ENCODE results near the gene SINHCAF.
"Not testable (repeated sequence)": the region's sequence is repeated elsewhere in the genome, so short reads cannot be mapped to it uniquely, and the experiment has no call there.

Gene SINHCAF, protein sequence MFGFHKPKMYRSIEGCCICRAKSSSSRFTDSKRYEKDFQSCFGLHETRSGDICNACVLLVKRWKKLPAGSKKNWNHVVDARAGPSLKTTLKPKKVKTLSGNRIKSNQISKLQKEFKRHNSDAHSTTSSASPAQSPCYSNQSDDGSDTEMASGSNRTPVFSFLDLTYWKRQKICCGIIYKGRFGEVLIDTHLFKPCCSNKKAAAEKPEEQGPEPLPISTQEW

DNA sequence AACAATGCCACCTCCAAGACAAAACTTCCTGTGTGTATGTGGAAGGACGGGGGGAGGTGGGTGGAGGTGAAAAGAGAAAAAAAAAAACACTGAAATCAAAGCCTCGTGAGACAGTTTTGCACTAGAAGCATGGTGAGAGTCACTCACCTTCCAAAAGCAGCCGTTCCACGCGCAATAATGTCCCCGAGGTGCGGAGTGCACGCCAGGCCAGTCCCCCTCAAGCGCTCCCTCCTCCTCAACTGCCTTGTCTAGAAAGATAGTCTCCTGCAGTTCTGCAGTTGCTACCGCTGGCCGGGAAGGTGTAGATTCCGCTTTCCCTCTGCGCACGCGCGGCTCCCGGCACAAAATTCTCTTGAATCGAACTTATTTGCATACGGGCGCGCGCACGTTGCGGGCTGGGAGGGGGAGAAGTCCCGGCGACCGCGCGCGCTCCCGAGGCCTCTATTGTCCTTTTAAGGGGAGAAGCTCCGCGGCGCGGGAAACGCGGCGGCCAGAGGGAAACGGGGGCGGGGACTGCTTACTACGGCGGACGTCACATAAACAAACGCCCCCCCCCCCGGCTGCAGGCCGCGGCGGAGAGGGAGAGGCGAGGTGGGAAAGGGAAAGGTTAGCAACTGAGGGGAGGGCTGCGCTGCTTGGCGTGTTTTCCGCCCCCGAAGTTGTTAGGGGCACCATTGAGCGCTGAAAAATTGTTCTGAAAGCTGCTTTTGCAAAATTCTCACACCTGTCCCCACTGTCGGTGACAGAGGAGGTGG is at the start of gene SINHCAF:
SINHCAF (minus strand) TSS at position 274 of the 755 bp plus-strand sequence. CDS start 27,946 bp downstream, outside the sequence.
- peak; percentile 97 for DNase-seq

DNA sequence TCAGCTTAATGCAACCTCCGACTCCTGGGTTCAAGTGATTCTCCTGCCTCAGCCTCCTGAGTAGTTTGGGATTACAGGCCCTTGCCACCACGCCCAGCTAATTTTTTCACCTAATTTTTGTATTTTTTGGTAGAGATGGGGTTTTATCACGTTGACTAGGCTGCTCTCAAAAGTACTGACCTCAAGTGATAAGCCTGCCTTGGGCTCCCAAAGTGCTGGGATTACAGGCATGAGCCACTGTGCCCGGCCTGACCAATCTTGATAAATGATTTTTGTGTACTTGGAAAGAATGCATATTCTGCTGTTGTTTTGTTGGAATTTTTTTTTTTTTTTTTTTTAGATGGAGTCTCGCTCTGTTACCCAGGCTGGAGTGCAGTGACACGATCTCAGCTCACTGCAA is 49.5 kb upstream of the SINHCAF start:
- not testable (repeated sequence) for DNase-seq

DNA sequence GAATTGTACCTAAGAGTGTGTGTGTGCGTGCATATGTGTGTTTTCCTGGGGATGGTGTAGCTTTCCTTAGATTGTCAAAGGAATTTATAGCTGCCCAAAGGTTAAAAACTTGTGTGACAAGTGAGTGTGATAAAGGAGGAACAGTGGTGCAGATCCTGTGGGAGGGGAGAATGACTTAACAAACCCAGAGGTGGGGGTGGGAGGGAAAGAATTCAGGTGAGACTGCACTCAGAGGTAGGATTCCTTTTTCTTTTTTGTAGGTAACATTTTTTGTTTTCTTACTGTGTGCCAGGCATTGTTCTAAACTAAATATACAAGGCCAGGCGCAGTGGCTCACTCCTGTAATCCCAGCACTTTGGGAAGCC is 45.3 kb upstream of the SINHCAF start:
- DNase-seq = no peak

DNA sequence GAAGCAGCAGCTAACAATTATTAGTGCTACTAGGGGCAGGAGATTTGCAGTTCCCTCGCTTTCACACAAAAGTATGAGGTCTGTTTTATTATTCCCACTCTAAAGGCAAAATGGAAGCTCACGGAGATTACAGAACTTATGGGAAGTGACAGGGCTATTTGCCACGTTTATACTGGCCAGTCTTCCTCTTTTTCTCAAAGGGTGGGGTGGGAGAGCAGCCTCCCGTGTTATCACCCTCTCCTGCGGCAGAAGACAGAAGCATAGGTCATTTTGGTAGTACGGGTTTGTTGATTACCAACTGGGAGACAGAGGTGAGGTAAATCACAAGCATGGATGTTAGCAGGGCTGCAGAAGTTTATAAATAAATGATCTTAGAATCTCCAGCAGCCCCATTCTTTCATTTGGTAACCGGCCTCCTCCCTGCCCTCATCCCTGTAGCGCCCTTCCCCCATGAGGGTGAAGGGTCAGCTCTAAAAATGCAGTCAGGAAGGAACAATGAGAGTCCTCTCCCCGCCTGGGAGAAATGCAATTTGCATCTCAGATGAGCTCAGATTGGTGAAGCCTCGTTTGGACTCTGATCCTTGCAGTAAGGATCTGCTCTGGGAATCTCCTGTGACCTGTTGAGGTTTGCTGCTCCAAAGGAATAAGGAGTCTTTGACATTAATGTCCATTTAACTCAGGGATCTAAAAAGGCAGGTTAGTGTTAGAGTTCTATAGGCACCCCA is 44.7 kb upstream of the SINHCAF start:
- no peak for DNase-seq

DNA sequence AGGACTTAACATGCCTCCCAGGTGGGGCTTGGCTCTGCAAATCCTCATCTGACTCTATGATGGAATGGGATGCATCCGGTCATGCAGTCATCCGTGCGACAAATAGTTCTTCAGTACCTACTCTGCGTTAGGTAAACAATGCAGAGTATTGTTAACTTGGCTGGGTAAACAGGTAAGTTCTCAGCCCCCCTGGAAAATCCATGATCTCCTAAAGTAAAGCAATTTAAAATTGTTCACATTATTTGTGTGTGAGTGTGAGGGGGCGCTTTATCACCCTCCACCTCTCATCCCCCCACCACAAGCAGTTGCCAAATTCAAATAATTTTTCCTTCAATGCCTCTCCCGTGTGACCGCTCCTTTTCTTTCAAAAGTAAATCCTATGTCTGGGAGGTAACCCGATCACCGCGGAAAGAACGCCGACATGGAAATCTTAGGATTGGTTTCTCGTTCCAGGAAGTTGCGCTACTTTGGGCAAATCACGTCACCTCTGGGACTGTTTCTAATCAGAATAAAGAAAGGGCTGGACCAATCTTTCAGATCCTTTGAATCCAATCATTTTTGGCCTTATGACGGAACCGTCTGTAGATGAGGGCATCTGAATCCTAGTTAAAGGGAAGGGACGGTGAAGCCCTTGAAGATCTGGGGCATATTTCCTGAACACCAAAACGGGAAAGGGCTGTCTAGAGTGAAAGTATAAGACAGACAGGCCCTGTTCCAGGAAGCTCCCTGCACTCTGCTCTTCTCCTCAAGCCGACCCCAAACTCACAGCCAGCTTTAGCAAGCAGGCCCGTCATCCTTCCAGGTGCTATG is 44.0 kb upstream of the SINHCAF start:
- no peak for DNase-seq

DNA sequence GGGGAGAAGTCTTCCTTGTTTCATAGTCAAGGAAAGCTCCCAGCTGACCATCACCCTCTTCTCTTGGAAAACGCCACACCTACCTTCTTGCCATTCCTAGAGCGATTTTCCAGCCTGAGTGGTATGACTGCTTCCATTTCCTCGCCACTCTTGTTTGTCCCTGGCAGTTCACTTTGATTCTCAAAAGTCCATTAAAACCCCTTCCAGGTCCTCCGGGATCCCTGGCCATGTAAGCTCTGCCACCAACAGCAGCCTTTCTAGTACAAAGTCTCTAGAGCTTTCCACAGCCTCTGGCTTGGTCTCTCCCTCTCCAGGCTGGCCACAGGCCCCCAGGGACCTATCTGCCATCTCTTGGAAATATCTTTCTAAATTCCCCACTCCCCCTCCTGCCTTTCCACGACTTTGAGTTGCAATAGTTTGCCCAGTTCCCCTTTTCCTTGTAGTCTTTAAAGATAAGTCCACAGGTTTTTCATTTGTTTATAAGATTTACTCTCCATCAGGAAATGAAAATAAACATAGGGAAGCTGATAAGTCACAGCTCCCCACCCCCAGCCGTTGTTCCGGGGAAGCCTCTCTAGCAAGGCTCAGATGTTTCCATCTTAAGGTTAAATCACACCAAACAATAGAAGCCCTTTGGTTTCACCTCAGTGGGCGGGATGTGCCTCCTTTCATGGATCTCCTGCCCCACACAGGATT is 42.9 kb upstream of the SINHCAF start:
- DNase-seq = no peak

DNA sequence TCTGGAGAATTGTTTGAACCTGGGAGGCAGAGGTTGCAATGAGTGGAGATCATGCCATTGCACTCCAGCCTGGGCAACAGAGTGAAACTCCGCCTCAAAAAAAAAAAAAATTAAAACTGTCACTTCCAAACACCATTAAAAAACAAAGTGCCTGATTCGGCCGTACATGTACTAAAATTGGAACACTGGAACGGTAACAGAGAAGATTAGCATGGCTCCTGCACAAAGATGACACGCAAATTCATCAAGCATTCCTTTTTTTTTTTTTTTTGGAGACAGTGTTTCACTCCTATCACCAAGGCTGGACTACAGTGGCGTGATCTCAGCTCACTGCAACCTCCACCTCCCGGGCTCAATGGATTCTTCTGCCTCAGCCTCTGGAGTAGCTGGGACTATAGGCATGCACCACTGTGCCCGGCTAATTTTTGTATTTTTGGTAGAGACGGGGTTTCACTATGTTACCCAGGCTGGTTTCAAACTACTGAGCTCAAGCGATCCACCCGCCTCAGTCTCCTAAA is 40.2 kb upstream of the SINHCAF start:
- no peak for DNase-seq

DNA sequence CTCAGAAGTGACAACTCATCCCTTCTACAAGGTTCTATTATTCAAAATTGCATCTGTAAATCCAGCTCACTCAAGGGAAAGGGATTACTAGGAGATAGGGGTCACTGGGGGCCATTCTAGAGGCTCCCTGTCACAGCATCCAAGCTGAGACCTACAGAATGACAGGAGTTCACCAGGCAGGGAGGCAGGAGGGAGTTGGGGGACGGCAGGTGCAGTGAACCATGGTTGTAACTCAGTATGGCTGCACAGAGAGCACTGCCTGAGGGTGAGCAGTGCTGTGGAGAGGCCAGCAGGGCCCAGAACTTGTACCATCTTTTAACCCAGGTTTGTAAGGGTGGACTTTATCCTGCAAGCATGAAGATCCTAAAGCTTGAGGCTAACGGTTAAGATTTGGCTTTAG is 37.9 kb upstream of the SINHCAF start:
- DNase-seq = no peak

DNA sequence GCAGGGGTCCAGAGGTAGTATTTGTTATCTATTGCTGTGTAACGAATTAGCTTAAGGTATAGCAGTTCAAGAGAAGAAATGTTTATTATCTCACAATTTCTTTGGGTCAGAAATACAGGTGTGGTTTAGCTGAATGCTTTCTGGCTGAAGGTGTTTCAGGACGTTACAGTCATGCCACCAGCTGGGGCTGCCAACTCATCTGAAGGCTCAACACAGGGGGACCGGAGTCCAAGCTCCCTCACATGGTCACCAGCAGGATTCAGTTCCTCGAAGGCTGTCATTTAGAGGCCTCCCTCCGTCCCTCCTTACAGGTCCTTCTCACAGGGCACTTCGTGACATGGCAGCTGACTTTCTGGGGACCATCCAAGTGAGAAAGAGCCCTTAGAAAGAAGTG is 37.5 kb upstream of the SINHCAF start:
- DNase-seq = no peak

DNA sequence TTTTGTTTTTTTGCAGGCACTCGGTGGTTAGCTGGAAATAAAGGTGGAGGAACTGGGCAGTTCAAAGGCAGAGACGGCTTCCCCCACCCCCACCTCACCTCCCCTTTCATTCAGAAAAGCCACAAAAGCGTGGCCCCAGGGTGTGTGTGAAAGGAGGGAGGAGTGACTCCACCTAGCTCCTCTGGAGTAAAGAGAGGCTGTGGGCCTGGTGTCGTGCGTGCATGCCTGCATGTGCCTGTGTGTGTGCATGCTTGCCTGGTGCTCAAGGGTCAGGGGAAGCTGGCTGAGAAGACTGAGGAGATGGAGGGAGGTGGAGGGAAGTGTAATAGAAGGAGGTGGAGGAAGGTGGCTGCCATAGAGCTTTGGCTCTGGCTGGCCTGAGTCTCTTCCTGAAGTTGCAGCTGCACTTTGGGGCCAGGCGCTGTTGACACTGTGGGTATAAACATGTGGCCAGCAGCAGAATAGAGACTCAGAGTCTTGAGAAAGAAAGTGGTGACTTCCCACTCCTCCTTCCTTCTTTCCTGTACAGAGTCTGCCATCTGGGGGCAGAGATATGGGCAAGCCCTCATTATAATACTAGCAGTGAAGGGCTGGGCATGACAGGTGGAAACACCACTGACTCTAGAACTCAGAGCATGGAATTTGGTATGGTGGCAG is 36.9 kb upstream of the SINHCAF start:
- DNase-seq = no peak

DNA sequence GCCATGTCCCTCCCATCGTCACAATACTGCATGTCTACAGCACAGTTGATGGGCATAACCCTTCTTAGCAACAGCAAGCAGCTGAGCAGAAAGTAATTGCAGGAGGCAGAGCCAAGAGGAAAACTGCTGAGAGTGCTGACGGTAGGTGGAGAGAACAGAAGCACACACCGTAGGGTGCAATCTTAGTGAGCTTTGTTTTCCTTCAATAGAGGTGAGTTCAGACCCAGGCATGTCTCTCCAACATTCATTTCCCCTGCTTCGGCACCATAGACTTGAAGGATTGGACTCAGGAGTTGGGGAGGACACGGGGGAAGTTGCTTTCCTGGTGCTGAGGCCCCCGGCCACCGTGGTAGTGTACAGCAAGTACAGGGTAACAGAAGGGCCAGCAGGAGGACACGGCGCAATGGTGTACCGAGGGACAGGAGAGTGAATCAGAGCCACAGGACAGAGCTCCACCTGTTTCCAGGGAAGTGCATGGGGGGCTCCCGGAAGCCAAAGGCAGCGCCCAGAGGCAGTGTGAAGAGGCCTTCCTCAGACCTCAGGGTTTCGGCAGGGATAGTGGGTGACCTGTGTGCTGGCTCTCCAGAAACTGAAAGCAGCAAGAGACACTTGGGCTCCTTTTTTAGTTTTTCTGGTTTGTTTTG is 36.3 kb upstream of the SINHCAF start:
- DNase-seq = no peak

DNA sequence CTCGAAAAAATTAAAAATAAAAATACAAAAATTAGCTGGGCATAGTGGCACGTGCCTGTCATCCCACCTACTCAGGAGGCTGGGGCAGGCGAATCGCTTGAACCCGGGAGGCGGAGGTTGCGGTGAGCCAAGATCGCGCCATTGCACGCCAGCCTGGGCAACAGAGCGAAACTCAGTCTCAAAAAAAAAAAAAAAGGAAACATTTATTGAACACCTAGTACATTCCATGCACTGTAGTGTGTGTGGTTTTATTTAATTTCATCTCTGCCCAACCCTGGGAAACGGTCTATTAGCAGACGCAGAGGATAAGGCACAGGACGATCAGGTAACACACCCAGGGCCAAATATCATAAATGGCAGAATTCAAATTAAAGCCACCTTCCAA is 35.8 kb upstream of the SINHCAF start:
- DNase-seq = no peak

DNA sequence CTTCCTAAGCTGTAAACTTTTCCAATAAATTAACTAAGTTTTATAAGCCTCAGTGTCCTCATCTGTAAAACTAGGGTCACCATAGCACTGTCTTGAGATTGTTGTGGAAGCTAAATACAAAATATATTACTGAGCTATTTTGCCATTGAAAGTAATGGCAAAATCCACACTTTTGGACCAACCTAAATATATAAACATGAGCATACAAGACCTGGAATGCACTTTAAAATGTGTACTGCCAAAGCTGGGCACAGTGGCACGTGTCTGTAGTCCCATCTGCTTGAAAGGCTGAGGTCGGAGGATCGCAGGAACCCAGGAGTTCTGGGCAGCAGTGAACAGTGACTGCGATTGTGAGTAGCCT is 29.8 kb upstream of the SINHCAF start:
- no peak for DNase-seq

DNA sequence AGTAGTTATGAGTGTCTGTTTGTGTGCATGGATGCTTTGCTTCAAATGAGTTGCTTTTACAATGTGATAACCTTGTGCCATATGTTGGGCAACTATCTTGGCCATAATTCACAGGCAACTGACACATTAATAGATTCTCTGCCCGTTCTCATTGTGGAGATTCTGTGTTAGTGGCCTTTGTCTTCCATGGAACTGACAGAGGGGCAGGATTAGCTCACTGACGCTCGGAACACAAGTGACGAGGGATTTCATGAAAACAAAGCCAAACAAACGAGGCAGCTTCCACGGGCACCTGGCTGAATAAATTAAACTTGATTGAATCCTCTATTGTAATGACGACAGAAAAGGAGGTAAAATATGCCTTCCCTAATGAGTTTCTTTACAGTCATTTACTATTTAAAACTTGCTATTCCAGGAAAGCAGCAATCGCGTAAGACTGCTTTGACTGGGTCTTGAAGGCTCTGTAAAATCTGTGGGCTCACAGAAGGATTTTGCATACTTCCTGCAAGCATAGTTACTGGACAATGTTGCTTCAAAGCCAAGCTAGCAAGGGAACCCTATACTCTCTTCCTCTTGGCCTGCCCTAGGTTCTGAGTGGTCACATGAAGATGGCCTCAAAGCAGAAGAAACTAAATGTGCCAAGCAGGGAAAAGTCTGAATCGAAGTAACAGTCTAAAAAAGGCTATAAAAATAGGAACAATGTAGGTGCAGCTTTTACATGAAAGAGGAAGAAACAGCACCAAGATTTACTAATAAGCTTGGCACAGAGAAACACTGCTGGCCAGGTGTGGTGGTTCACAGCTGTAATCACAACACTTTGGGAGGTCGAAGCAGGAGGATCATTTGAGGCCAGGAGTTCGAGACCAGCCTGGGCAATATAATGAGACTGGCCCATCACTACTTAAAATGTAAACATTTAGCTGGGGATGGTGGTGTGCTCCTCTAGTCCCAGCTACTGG is 28.1 kb upstream of the SINHCAF start:
- DNase-seq = no peak

DNA sequence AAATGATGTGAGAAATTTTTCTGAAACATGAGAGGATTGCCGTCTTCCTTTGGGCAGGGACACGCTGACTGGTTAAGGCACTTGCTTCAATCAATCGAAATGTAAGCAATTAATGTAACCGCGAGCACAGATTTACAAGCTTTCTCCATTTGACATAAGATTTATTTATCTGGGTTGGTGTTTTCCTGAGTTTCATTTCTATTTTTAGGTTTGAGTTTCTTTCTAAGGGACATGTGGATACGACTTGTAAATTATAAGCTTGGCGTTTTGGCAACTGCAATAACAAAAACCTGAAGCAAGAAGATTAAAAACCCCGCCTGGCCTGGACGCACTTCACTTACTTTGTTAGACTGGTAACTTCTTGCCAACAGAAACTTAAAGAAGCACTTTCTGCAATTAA is 20.3 kb upstream of the SINHCAF start:
- DNase-seq = no peak

DNA sequence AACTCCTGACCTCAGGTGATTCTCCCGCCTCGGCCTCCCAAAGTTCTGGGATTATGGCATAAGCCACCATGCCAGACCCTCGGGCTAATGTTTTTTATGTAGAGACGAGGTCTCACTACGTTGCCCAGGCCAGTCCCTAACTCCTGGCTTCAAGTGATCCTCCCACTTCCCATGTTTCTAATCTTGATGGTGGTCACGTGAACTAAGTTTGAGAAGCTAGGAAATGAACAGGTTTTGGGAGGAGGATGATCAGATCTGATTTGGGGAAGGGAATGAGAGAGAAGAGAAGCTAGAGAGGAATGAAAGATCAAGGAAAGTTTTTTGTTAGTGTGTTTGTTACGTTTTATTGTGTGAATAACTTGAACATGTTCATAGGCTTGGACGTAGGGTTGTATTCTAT is 17.2 kb upstream of the SINHCAF start:
- DNase-seq = no peak

DNA sequence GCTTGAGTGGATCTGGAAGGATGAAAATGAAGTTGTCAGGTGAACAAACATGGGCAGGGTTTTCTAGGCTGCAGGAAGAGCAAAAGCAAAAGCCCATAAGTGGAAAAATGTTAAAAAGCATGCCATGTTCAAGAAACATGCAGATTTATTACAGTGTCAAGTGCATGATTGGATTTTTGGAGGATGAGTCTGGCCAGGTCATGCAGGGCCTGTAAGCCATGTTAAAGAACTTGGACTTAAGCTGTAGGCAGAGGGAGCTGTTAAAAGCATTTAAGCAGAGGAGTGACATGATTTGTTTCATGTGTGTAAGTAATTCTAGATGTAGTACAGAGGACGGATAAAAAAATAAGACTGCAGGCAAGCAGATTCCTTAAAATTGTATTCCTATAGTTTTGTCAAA is 16.3 kb upstream of the SINHCAF start:
- no peak for DNase-seq

DNA sequence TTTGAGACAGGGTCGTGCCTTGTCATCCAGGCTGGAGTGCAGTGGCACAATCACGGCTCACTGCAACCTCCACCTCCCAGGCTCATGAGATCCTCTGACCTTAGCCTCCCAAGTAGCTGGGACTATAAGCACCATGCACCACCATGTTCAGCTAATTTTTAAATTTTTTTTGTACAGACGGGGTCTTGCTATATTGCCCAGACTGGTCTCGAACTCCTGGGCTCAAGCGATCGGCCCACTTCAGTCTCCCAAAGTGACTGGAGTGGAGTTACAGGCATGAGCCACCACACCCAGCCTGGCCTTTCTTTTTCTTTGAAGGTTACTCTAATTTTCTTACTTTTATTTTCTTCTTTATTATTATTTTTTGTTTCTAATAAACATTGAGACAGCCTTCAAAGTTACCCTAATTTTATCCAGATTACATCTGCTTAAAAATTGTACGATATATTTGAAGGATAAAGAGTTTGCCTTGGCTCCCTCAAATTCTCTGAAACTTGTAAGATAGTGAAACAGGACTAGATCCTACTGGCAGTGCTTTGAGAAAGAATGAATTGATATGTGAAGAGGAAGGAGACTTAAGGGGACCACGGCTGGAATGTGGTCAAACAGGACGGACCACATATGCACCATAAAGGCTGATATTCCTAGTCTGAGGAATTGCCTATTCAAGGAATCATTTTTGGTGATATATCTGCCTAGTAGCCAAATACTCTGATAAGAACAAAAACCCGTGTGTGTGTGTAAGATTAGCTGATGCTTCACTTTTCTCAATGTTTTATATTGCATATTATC is 14.1 kb upstream of the SINHCAF start:
- DNase-seq = no peak

DNA sequence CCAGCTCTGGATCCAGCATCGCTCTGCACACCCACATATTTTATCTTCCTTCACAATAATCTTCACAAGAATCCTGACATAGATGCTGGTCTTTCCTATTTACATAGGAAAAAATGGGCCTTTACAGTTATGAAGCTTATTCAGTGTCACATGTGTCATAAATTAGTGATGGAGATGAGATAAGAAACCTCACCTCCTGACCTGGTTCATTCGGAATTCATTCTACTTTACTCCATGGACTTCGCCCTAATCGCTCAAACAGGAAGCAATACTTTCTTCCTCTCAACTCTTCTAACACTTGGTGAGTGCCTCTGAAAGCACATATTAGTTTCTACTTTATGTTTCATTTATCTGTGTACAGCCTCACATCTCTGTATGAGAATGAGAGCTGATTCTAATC is 12.0 kb upstream of the SINHCAF start:
- no peak for DNase-seq

Data from T1000 (cell line).